IMR-90 (cell line): ENCODE measurements around the gene HIVEP3. TPM values are rescaled to one million over a fixed set of nuclear protein-coding genes. Genes with fewer than 3 reads are reported as not detected.
A peak's percentile ranks its signal among the peaks of the same experiment; 100 is the strongest.

ENCODE experiments used
- ATAC-seq: fragments of 200-7000 bp; cut with Tn5 transposase; 2 replicates; pipeline ENCODE4 v1.9.1; 2020; ENCODE audit warnings: low read depth, mild to moderate bottlenecking, moderate library complexity
- BruUV-seq: library from RNA; stranded (reverse); fragments of 400-500 nt; replicated peaks from 2 replicates; lab custom pipeline; 2021; lab: Mats Ljungman, UMichigan
- CTCF ChIA-PET: fragments of 300-600 bp; formaldehyde crosslinking; extraction: SDS; loops from one replicate; lab custom pipeline; 2021; ENCODE audit warnings: antibody characterized with exemption; lab: Yijun Ruan, JAX
- POLR2A ChIA-PET: fragments of 300-600 bp; sonication (Branson Sonifier 250); formaldehyde crosslinking; loops from one replicate; lab custom pipeline; 2022; ENCODE audit warnings: antibody characterized with exemption; ENCODE audit not compliant: unreplicated experiment; lab: Charles Lee
- DNase-seq: peaks from one replicate; pipeline ENCODE4 v3.0.0; 2013
- H2AFZ ChIP-seq: replicated peaks from 2 replicates; pipeline ENCODE3; 2013; ENCODE audit warnings: low read length, mild to moderate bottlenecking; ENCODE audit not compliant: poor library complexity
- H2AK5ac ChIP-seq: 2 replicates; pipeline ENCODE4 v1.6.1; 2013; ENCODE audit warnings: low read depth, low read length, inconsistent platforms
- H2AK9ac ChIP-seq: replicated peaks from 2 replicates; pipeline ENCODE3; 2013; ENCODE audit warnings: mild to moderate bottlenecking, low read depth, low read length, moderate library complexity; ENCODE audit not compliant: poor library complexity
- H2BK120ac ChIP-seq: 2 replicates; pipeline ENCODE4 v1.6.1; 2013; ENCODE audit warnings: low read depth, low read length, inconsistent platforms
- H2BK15ac ChIP-seq: 3 replicates; pipeline ENCODE4 v1.6.1; 2013; ENCODE audit warnings: low read depth, low read length, inconsistent platforms
- H2BK20ac ChIP-seq: 2 replicates; pipeline ENCODE4 v1.6.1; 2013; ENCODE audit warnings: low read depth, mild to moderate bottlenecking, inconsistent platforms, low read length, moderate library complexity
- H2BK5ac ChIP-seq: 2 replicates; pipeline ENCODE4 v1.6.1; 2013; ENCODE audit warnings: mild to moderate bottlenecking, low read depth, low read length, inconsistent platforms; ENCODE audit not compliant: poor library complexity, severe bottlenecking
- H3K14ac ChIP-seq: replicated peaks from 2 replicates; pipeline ENCODE4 v1.6.1; 2013; ENCODE audit warnings: low read depth, low read length, inconsistent platforms
- H3K18ac ChIP-seq: 2 replicates; pipeline ENCODE4 v1.6.1; 2013; ENCODE audit warnings: low read depth, low read length, control low read depth
- H3K23ac ChIP-seq: 2 replicates; pipeline ENCODE4 v1.6.1; 2013; ENCODE audit warnings: low read depth, low read length, inconsistent platforms
- H3K27ac ChIP-seq: 2 replicates; pipeline ENCODE4 v1.5.1; 2013; ENCODE audit warnings: mild to moderate bottlenecking, control low read depth, low read length; ENCODE audit not compliant: insufficient read depth
- H3K27me3 ChIP-seq: 2 replicates; pipeline ENCODE4 v1.6.1; 2013; ENCODE audit warnings: low read length; ENCODE audit not compliant: control insufficient read depth, insufficient read depth
- H3K36me3 ChIP-seq: 2 replicates; pipeline ENCODE4 v1.6.1; 2013; ENCODE audit warnings: low read length, mixed read lengths; ENCODE audit not compliant: control insufficient read depth, insufficient read depth
- H3K4ac ChIP-seq: 2 replicates; pipeline ENCODE4 v1.6.1; 2013; ENCODE audit warnings: low read depth, low read length, inconsistent platforms
- H3K4me1 ChIP-seq: 2 replicates; pipeline ENCODE4 v1.6.1; 2013; ENCODE audit warnings: low read length, mixed read lengths; ENCODE audit not compliant: control insufficient read depth, insufficient read depth
- H3K4me2 ChIP-seq: 2 replicates; pipeline ENCODE4 v1.6.1; 2013; ENCODE audit warnings: low read depth, mild to moderate bottlenecking, control low read depth, low read length, moderate library complexity
- H3K4me3 ChIP-seq: 2 replicates; pipeline ENCODE4 v1.5.1; 2013; ENCODE audit warnings: low read depth, mild to moderate bottlenecking, control low read depth, low read length, moderate library complexity; ENCODE audit not compliant: insufficient read depth
- H3K56ac ChIP-seq: 2 replicates; pipeline ENCODE4 v1.6.1; 2013; ENCODE audit warnings: low read length, inconsistent platforms; ENCODE audit not compliant: insufficient read depth; ENCODE audit errors: extremely low read depth
- H3K79me1 ChIP-seq, 2 experiments: 2 replicates each; pipeline ENCODE4 v1.6.1; 2013; ENCODE audit warnings: low read length in 2 of 2, inconsistent platforms in 1 of 2, low read depth in 1 of 2
- H3K9ac ChIP-seq: 2 replicates; pipeline ENCODE4 v1.6.1; 2013; ENCODE audit warnings: low read depth, low read length, control low read depth
- H3K9me1 ChIP-seq: 2 replicates; pipeline ENCODE4 v1.6.1; 2013; ENCODE audit warnings: low read length, inconsistent platforms; ENCODE audit not compliant: insufficient read depth
- H3K9me3 ChIP-seq: 2 replicates; pipeline ENCODE4 v1.6.1; 2013; ENCODE audit warnings: low read length; ENCODE audit not compliant: control insufficient read depth, insufficient read depth
- H4K20me1 ChIP-seq: 2 replicates; pipeline ENCODE4 v1.6.1; 2013; ENCODE audit warnings: low read length, inconsistent platforms; ENCODE audit not compliant: insufficient read depth
- H4K5ac ChIP-seq: 2 replicates; pipeline ENCODE4 v1.6.1; 2013; ENCODE audit warnings: mild to moderate bottlenecking, low read depth, low read length, control low read depth
- H4K8ac ChIP-seq, 2 experiments: 2 replicates each; pipeline ENCODE4 v1.6.1; 2013; ENCODE audit warnings: low read depth in 2 of 2, low read length in 2 of 2, control low read depth in 1 of 2, inconsistent platforms in 1 of 2
- H4K91ac ChIP-seq: 2 replicates; pipeline ENCODE4 v1.6.1; 2013; ENCODE audit warnings: low read depth, low read length, inconsistent platforms; ENCODE audit not compliant: insufficient read depth
- BHLHE40 ChIP-seq: fragments of 150-350 bp; IDR thresholded peaks from 2 replicates; pipeline ENCODE4 v1.6.1; 2016; ENCODE audit warnings: mild to moderate bottlenecking, low read depth, low read length
- CEBPB ChIP-seq: IDR thresholded peaks from 2 replicates; pipeline ENCODE4 v1.6.1; 2012; ENCODE audit warnings: low read depth, low read length, improper control_type of control experiment
- CHD1 ChIP-seq: IDR thresholded peaks from 2 replicates; pipeline ENCODE4 v1.6.1; 2012; ENCODE audit warnings: low read depth, low read length, improper control_type of control experiment
- ELK1 ChIP-seq: fragments of 150-350 bp; IDR thresholded peaks from 2 replicates; pipeline ENCODE4 v1.6.1; 2016; ENCODE audit warnings: low read depth, mild to moderate bottlenecking, low read length, moderate library complexity, borderline replicate concordance
- FOS ChIP-seq: fragments of 150-350 bp; IDR thresholded peaks from 2 replicates; pipeline ENCODE4 v1.6.1; 2016; ENCODE audit warnings: low read depth, low read length
- MAFK ChIP-seq: IDR thresholded peaks from 2 replicates; pipeline ENCODE4 v1.6.1; 2012; ENCODE audit warnings: low read depth, low read length, improper control_type of control experiment
- MAZ ChIP-seq: IDR thresholded peaks from 2 replicates; pipeline ENCODE4 v1.6.1; 2012; ENCODE audit warnings: low read depth, mild to moderate bottlenecking, low read length, improper control_type of control experiment, moderate library complexity, borderline replicate concordance
- MXI1 ChIP-seq: IDR thresholded peaks from 2 replicates; pipeline ENCODE4 v1.6.1; 2012; ENCODE audit warnings: low read depth, mild to moderate bottlenecking, low read length, moderate library complexity, borderline replicate concordance
- NFE2L2 ChIP-seq: fragments of 150-350 bp; IDR thresholded peaks from 2 replicates; pipeline ENCODE4 v1.6.1; 2016; ENCODE audit warnings: low read depth, mild to moderate bottlenecking, low read length
- POLR2A ChIP-seq: IDR thresholded peaks from 2 replicates; pipeline ENCODE4 v1.6.1; 2012; ENCODE audit warnings: mild to moderate bottlenecking, low read depth, low read length
- RCOR1 ChIP-seq: IDR thresholded peaks from 2 replicates; pipeline ENCODE4 v1.6.1; 2012; ENCODE audit warnings: mild to moderate bottlenecking, low read length, improper control_type of control experiment; ENCODE audit not compliant: insufficient replicate concordance
- RFX5 ChIP-seq: IDR thresholded peaks from 2 replicates; pipeline ENCODE4 v1.8.0; 2012; ENCODE audit warnings: low read depth, mild to moderate bottlenecking, low read length, moderate library complexity
- SMC3 ChIP-seq: fragments of 150-350 bp; IDR thresholded peaks from 2 replicates; pipeline ENCODE4 v1.6.1; 2016; ENCODE audit warnings: low read depth, mild to moderate bottlenecking, antibody characterized with exemption, low read length, moderate library complexity
- WGBS, 2 experiments: methylation state at CpG; one replicate each; pipeline versions ENCODE4 v1.1.5 to v1.1.7; 2013; ENCODE audit warnings: missing lambda C conversion rate in 2 of 2; ENCODE audit not compliant: insufficient read length in 1 of 2; ENCODE audit errors: extremely low coverage in 2 of 2; 5-methylcytosine and 5-hydroxymethylcytosine counted together
- dilution Hi-C: fragments of 300-500 bp; cut with HindIII; formaldehyde crosslinking; loops from one replicate; pipeline ENCODE4 v1.14.3; 2018; ENCODE audit warnings: low sequenced_read_pairs; ENCODE audit not compliant: unreplicated experiment
- in situ Hi-C: fragments of 300-500 bp; cut with MboI; formaldehyde crosslinking; loops from 3 replicates; pipeline ENCODE4 v1.14.3; 2019; ENCODE audit warnings: low sequenced_read_pairs, inconsistent platforms, mixed read lengths
- intact Hi-C: fragments of 100-400 bp; cut with micrococcal nuclease; formaldehyde crosslinking; loops from 2 replicates; pipeline ENCODE4 v1.10.0; 2022
- polyA plus RNA-seq, 3 experiments: library from polyadenylated mRNA; depleted of rRNA; stranded (reverse); fragments of >200 nt; gene quantifications; 2 replicates each; pipeline ENCODE4 v1.2.3, GENCODE V29; 2012; ENCODE audit warnings: low replicate concordance in 1 of 3
- total RNA-seq: library from RNA; depleted of rRNA; stranded (reverse); fragments of >200 nt; gene quantifications from 2 replicates; pipeline ENCODE4 v1.2.3, GENCODE V29; 2012
- TF ChIP-seq, protein P1 (sequence below): fragments of 150-350 bp; IDR thresholded peaks from 2 replicates; pipeline ENCODE4 v1.6.1; 2017; ENCODE audit warnings: mild to moderate bottlenecking, antibody characterized with exemption, low read length, low read depth
- TF ChIP-seq, protein P2 (sequence below): conservative IDR thresholded peaks from 2 replicates; pipeline ENCODE4 v1.5.1; 2012; ENCODE audit warnings: mild to moderate bottlenecking, low read depth, low read length, improper control_type of control experiment

The HIVEP3 gene
- total and polyA plus RNA-seq, 2 of the 4 experiments (the other 2 are of a cell fraction), result 1.4 to 4.0 TPM

- intact Hi-C loops, result no loop called here
- POLR2A ChIA-PET, result no interaction called here
- H3K27me3 ChIP-seq, result peaks cover 2% of the 10 kb centered on the region
- no peak overlapping the region for H2AK9ac ChIP-seq
- peak; percentile 73 for ATAC-seq
- no peak overlapping the region for H2AFZ ChIP-seq
- in situ Hi-C loops, result no loop called here
- H3K56ac ChIP-seq, result no peak overlapping the region
- peaks cover 9% of the 10 kb centered on the region for H3K4me1 ChIP-seq
- CTCF ChIA-PET, result no interaction called here
- no peak overlapping the region for H2BK5ac ChIP-seq
- no peak overlapping the region for H2BK20ac ChIP-seq
- H3K4me3 ChIP-seq, result no peak overlapping the region
- H4K5ac ChIP-seq, result no peak overlapping the region; the same call in 1 of the 2 replicates
- no peak overlapping the region for H3K4ac ChIP-seq
- H2AK5ac ChIP-seq, result no peak overlapping the region
- no peak overlapping the region for H2BK120ac ChIP-seq
- 0 out of 2 replicates have a peak overlapping the region, but pooled peaks have one; percentile 4 for H3K4me2 ChIP-seq
- no peak overlapping the region for H2BK15ac ChIP-seq
- H4K20me1 ChIP-seq, result no peaks in the 10 kb centered on the region
- no peak overlapping the region for H3K23ac ChIP-seq
- no peaks in the 10 kb centered on the region for H3K36me3 ChIP-seq
- H3K27ac ChIP-seq, result no peak overlapping the region
- WGBS, 2 experiments, result 80% methylated on average over 2 of the region's 11 CpGs; no CpG with 5 or more reads in 1 of the 2 experiments
- no peak overlapping the region for H3K18ac ChIP-seq
- H4K8ac ChIP-seq, result no peak overlapping the region
- no peak overlapping the region for H4K91ac ChIP-seq
- no peak overlapping the region for H3K9ac ChIP-seq
- peaks cover 3% of the 10 kb centered on the region; the same call in 1 of the 2 replicates for H3K9me1 ChIP-seq
- peak; percentile 77 for DNase-seq
- H3K9me3 ChIP-seq, result no peaks in the 10 kb centered on the region
- no peak overlapping the region for H3K14ac ChIP-seq
- no peaks in the 10 kb centered on the region for H3K79me1 ChIP-seq
- dilution Hi-C loops, result no loop called here
- BruUV-seq, result no TSS peak
- no peak for TF ChIP-seq BHLHE40
- TF ChIP-seq POLR2A, result no peak
- no peak for TF ChIP-seq CEBPB
- no peak for TF ChIP-seq RCOR1
- TF ChIP-seq, protein P1, sequence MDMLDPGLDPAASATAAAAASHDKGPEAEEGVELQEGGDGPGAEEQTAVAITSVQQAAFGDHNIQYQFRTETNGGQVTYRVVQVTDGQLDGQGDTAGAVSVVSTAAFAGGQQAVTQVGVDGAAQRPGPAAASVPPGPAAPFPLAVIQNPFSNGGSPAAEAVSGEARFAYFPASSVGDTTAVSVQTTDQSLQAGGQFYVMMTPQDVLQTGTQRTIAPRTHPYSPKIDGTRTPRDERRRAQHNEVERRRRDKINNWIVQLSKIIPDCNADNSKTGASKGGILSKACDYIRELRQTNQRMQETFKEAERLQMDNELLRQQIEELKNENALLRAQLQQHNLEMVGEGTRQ, result no peak
- no peak for TF ChIP-seq MAZ
- TF ChIP-seq NFE2L2, result no peak
- TF ChIP-seq MXI1, result no peak
- no peak for TF ChIP-seq MAFK
- no peak for TF ChIP-seq FOS
- no peak for TF ChIP-seq CHD1
- TF ChIP-seq RFX5, result no peak
- no peak for TF ChIP-seq SMC3
- TF ChIP-seq, protein P2, sequence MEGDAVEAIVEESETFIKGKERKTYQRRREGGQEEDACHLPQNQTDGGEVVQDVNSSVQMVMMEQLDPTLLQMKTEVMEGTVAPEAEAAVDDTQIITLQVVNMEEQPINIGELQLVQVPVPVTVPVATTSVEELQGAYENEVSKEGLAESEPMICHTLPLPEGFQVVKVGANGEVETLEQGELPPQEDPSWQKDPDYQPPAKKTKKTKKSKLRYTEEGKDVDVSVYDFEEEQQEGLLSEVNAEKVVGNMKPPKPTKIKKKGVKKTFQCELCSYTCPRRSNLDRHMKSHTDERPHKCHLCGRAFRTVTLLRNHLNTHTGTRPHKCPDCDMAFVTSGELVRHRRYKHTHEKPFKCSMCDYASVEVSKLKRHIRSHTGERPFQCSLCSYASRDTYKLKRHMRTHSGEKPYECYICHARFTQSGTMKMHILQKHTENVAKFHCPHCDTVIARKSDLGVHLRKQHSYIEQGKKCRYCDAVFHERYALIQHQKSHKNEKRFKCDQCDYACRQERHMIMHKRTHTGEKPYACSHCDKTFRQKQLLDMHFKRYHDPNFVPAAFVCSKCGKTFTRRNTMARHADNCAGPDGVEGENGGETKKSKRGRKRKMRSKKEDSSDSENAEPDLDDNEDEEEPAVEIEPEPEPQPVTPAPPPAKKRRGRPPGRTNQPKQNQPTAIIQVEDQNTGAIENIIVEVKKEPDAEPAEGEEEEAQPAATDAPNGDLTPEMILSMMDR, result no peak
- no peak for TF ChIP-seq ELK1
Measured at GRCh38 chr1:41842993-41843755, 75.5 kb downstream of the HIVEP3 start.
